Stimulated activated CD4-positive, alpha-beta T cell treated with anti-CD3 and anti-CD28 coated beads, Interleukin-1b, Interleukin-23, amount 100 ng/mL, for 1 hour (primary cell): ENCODE measurements around the gene FSTL5.

ENCODE experiments used
- DNase-seq, 2 donors: peaks; one replicate each; pipeline ENCODE4 v3.0.0-alpha.2; 2020; ENCODE audit warnings: low read depth in 2 of 2

The FSTL5 gene

GRCh38 chr4:161581262-161582230, 582.3 kb downstream of the FSTL5 start:
- DNase-seq, result no peak

GRCh38 chr4:161577579-161578301, 586.1 kb downstream of the FSTL5 start:
- no peak for DNase-seq

- no peak for DNase-seq
Measured at GRCh38 chr4:161573836-161574235, 590.0 kb downstream of the FSTL5 start.

- DNase-seq, result no peak
Measured at GRCh38 chr4:161564230-161564834, 599.5 kb downstream of the FSTL5 start.

GRCh38 chr4:161555689-161556660, 607.8 kb downstream of the FSTL5 start:
- no peak for DNase-seq

GRCh38 chr4:161554372-161554990, 609.3 kb downstream of the FSTL5 start:
- no peak for DNase-seq

- DNase-seq, result no peak
Measured at GRCh38 chr4:161546902-161547301, 616.9 kb downstream of the FSTL5 start.

GRCh38 chr4:161540265-161540664, 623.5 kb downstream of the FSTL5 start:
- DNase-seq, result no peak

- no peak for DNase-seq
Measured at GRCh38 chr4:161538941-161539340, 624.9 kb downstream of the FSTL5 start.

- DNase-seq, result no peak
Measured at GRCh38 chr4:161530710-161531109, 633.1 kb downstream of the FSTL5 start.

- DNase-seq, result no peak
Measured at GRCh38 chr4:161525121-161525520, 638.7 kb downstream of the FSTL5 start.

GRCh38 chr4:161522031-161522430, 641.8 kb downstream of the FSTL5 start:
- DNase-seq, result no peak

GRCh38 chr4:161519611-161520010, 644.2 kb downstream of the FSTL5 start:
- no peak for DNase-seq

GRCh38 chr4:161517941-161518340, 645.9 kb downstream of the FSTL5 start:
- DNase-seq, result no peak

- DNase-seq, result no peak
Measured at GRCh38 chr4:161505141-161505540, 658.7 kb downstream of the FSTL5 start.

- DNase-seq, result no peak
Measured at GRCh38 chr4:161498155-161498554, 665.6 kb downstream of the FSTL5 start.

- DNase-seq, result no peak
Measured at GRCh38 chr4:161486461-161486860, 677.3 kb downstream of the FSTL5 start.

- DNase-seq, result no peak
Measured at GRCh38 chr4:161466316-161466715, 697.5 kb downstream of the FSTL5 start.

GRCh38 chr4:161463436-161463835, 700.4 kb downstream of the FSTL5 start:
- DNase-seq, result no peak

- no peak for DNase-seq
Measured at GRCh38 chr4:161457906-161458305, 705.9 kb downstream of the FSTL5 start.

- DNase-seq, result no peak
Measured at GRCh38 chr4:161457311-161457710, 706.5 kb downstream of the FSTL5 start.
